Loucy (cell line): ENCODE results near the gene CDC42BPA.

Experiments used
- H2AFZ ChIP-seq: fragments of 200-600 bp; sonication (generic); 2 replicates; pipeline ENCODE4 v1.6.0; 2016; ENCODE audit warnings: antibody characterized with exemption, mild to moderate bottlenecking, low read length, moderate library complexity
- H3F3A ChIP-seq: fragments of 200-600 bp; 2 replicates; pipeline ENCODE4 v1.6.0; 2016; ENCODE audit warnings: antibody characterized with exemption, low read depth, mild to moderate bottlenecking
- H3K27me3 ChIP-seq: fragments of 200-600 bp; sonication (generic); 2 replicates; pipeline ENCODE4 v1.6.1; 2014; ENCODE audit warnings: low read length, mild to moderate bottlenecking; ENCODE audit not compliant: insufficient read depth, poor library complexity, severe bottlenecking
- H3K36me3 ChIP-seq: fragments of 200-600 bp; sonication (generic); 2 replicates; pipeline ENCODE4 v1.6.1; 2016; ENCODE audit warnings: low read length; ENCODE audit not compliant: insufficient read depth
- H3K4me1 ChIP-seq: fragments of 200-600 bp; sonication (generic); 2 replicates; pipeline ENCODE4 v1.5.1; 2014; ENCODE audit warnings: low read length, mild to moderate bottlenecking; ENCODE audit not compliant: insufficient read depth, poor library complexity, severe bottlenecking
- H3K4me2 ChIP-seq: fragments of 200-600 bp; sonication (generic); 2 replicates; pipeline ENCODE4 v1.6.0; 2014; ENCODE audit warnings: antibody characterized with exemption, low read length, low read depth, mild to moderate bottlenecking; ENCODE audit not compliant: poor library complexity, severe bottlenecking
- H3K4me3 ChIP-seq: fragments of 200-600 bp; sonication (generic); 2 replicates; pipeline ENCODE4 v1.5.1; 2014; ENCODE audit warnings: low read length, mild to moderate bottlenecking, mixed read lengths; ENCODE audit not compliant: poor library complexity, severe bottlenecking
- H3K79me2 ChIP-seq: fragments of 200-600 bp; sonication (generic); 2 replicates; pipeline ENCODE4 v1.6.1; 2014; ENCODE audit warnings: low read length; ENCODE audit not compliant: insufficient read depth
- H3K9ac ChIP-seq: fragments of 200-600 bp; sonication (generic); 2 replicates; pipeline ENCODE4 v1.6.0; 2014; ENCODE audit warnings: mild to moderate bottlenecking, low read depth, low read length, moderate library complexity; ENCODE audit not compliant: poor library complexity, severe bottlenecking
- H3K9me2 ChIP-seq: fragments of 200-600 bp; sonication (generic); replicated peaks from 2 replicates; pipeline ENCODE4 v1.6.1; 2016; ENCODE audit warnings: low read depth, low read length, mixed read lengths
- H3K9me3 ChIP-seq: fragments of 200-600 bp; sonication (generic); 2 replicates; pipeline ENCODE4 v1.6.1; 2014; ENCODE audit warnings: mild to moderate bottlenecking, antibody characterized with exemption, low read length, low read depth; ENCODE audit not compliant: insufficient read depth
- H4K20me1 ChIP-seq: fragments of 200-600 bp; sonication (generic); 2 replicates; pipeline ENCODE4 v1.6.0; 2014; ENCODE audit warnings: antibody characterized with exemption, low read length, mild to moderate bottlenecking; ENCODE audit not compliant: insufficient read depth, poor library complexity, severe bottlenecking
- EZH2phosphoT487 ChIP-seq: fragments of 200-600 bp; IDR thresholded peaks from 2 replicates; pipeline ENCODE4 v1.6.1; 2018; ENCODE audit warnings: antibody characterized with exemption, mild to moderate bottlenecking, moderate library complexity, borderline replicate concordance
- TF ChIP-seq, protein P1 (sequence below): fragments of 200-600 bp; sonication (generic); conservative IDR thresholded peaks from 2 replicates; pipeline ENCODE4 v1.5.1; 2014; ENCODE audit warnings: mild to moderate bottlenecking, antibody characterized with exemption, low read length

CDC42BPA gene

DNA sequence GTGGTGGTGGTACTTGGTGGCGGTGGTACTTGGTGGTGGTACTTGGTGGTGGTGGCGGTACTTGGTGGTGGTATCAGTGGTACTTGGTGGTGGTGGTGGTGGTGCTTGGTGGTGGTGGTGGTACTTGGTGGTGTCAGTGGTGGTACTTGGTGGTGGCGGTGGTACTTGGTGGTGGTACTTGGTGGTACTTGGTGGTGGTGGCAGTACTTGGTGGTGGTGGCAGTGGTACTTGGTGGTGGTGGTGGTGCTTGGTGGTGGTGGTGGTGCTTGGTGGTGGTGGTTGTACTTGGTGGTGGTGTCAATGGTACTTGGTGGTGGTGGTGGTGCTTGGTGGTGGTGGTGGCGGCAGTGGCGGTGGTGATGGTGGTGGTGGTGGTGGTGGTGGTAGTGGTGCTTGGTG is 358.0 kb downstream of the CDC42BPA start:
- H2AFZ ChIP-seq, result no peak overlapping the region
- no peaks in the 10 kb centered on the region for H3K27me3 ChIP-seq
- no peak overlapping the region for H3K4me2 ChIP-seq
- no peak overlapping the region for H3K9ac ChIP-seq
- H4K20me1 ChIP-seq, result no peaks in the 10 kb centered on the region
- H3K4me3 ChIP-seq, result no peak overlapping the region
- H3K9me2 ChIP-seq, result no peaks in the 10 kb centered on the region
- no peaks in the 10 kb centered on the region for H3K4me1 ChIP-seq
- no peaks in the 10 kb centered on the region for H3F3A ChIP-seq
- peaks cover 3% of the 10 kb centered on the region; the same call in 1 of the 2 replicates for H3K36me3 ChIP-seq
- peaks cover 21% of the 10 kb centered on the region; the same call in 1 of the 2 replicates for H3K79me2 ChIP-seq
- TF ChIP-seq, protein P1, sequence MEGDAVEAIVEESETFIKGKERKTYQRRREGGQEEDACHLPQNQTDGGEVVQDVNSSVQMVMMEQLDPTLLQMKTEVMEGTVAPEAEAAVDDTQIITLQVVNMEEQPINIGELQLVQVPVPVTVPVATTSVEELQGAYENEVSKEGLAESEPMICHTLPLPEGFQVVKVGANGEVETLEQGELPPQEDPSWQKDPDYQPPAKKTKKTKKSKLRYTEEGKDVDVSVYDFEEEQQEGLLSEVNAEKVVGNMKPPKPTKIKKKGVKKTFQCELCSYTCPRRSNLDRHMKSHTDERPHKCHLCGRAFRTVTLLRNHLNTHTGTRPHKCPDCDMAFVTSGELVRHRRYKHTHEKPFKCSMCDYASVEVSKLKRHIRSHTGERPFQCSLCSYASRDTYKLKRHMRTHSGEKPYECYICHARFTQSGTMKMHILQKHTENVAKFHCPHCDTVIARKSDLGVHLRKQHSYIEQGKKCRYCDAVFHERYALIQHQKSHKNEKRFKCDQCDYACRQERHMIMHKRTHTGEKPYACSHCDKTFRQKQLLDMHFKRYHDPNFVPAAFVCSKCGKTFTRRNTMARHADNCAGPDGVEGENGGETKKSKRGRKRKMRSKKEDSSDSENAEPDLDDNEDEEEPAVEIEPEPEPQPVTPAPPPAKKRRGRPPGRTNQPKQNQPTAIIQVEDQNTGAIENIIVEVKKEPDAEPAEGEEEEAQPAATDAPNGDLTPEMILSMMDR, result no peak
- TF ChIP-seq EZH2phosphoT487, result no peak
- H3K9me3 ChIP-seq, result no peaks in the 10 kb centered on the region

DNA sequence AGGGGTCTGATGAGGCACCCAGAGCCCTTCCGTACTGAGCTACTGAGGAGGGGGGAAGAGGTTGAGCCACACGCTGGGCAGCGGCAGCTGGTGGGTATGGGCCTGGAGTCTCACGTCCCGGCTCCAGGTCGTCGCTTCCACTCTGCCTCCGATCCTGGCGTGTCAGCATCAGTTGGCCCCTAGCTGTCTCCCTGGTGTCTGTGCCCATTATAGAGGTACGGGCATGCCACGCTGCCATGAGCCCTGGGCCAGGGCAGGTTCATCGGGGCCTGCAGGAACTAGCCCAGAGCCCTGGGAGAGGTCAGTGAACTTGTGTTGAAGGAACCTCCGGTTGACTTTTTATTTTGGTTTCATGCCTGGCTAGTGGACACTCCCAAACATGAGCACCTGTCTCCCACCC is 360.0 kb downstream of the CDC42BPA start:
- H4K20me1 ChIP-seq, result no peaks in the 10 kb centered on the region
- no peak overlapping the region for H3K4me3 ChIP-seq
- TF ChIP-seq EZH2phosphoT487, result no peak
- TF ChIP-seq, protein P1, result no peak
- no peaks in the 10 kb centered on the region for H3K27me3 ChIP-seq
- no peaks in the 10 kb centered on the region for H3K9me3 ChIP-seq
- H3F3A ChIP-seq, result no peaks in the 10 kb centered on the region
- no peak overlapping the region for H3K9ac ChIP-seq
- peaks cover 39% of the 10 kb centered on the region; the same call in 1 of the 2 replicates for H3K79me2 ChIP-seq
- no peak overlapping the region for H2AFZ ChIP-seq
- H3K4me1 ChIP-seq, result no peaks in the 10 kb centered on the region
- H3K9me2 ChIP-seq, result no peaks in the 10 kb centered on the region
- no peak overlapping the region for H3K4me2 ChIP-seq
- no peaks in the 10 kb centered on the region for H3K36me3 ChIP-seq

GRCh38 chr1:226957714-226958113 is 360.6 kb downstream of the CDC42BPA start:
- H3K79me2 ChIP-seq, result peaks cover 39% of the 10 kb centered on the region; the same call in 1 of the 2 replicates

More at GRCh38 chr1:226957714-226958113, 360.6 kb downstream of the CDC42BPA start:
- Histone ChIP-seq H3K4me2 (no peak overlapping the region), H3F3A (no peaks in the 10 kb centered on the region), H3K9ac (no peak overlapping the region), H3K9me3 (no peaks in the 10 kb centered on the region), H4K20me1 (no peaks in the 10 kb centered on the region), H3K4me1 (no peaks in the 10 kb centered on the region), H3K36me3 (no peaks in the 10 kb centered on the region), H3K4me3 (no peak overlapping the region), H2AFZ (no peak overlapping the region), H3K27me3 (no peaks in the 10 kb centered on the region), H3K9me2 (no peaks in the 10 kb centered on the region)
- TF ChIP-seq EZH2phosphoT487, result no peak
- TF ChIP-seq, protein P1, result no peak
